Adrenal gland (tissue), 5 donors: ENCODE data around the gene ACAP3.

Experiments
- CTCF ChIP-seq, 6 experiments: fragments of 450-650 bp in 4 of 6; fragments of 200-600 bp in 2 of 6; sonication (generic) in 1 of 6; IDR thresholded peaks; 1 replicate in 5 of 6; 2 replicates in 1 of 6; pipeline versions ENCODE4 v1.5.1 to v1.8.0; 2016 to 2021; ENCODE audit warnings: antibody characterized with exemption in 6 of 6, mild to moderate bottlenecking in 2 of 6, moderate library complexity in 1 of 6
- POLR2A ChIP-seq, 2 donors: fragments of 450-650 bp; IDR thresholded peaks; one replicate each; pipeline ENCODE4 v1.6.1; 2017; ENCODE audit warnings: antibody characterized with exemption in 2 of 2, mild to moderate bottlenecking in 2 of 2, moderate library complexity in 1 of 2
- donor health status: DM: no; HTN: no; CAD: no.

GRCh38 chr1:1334835-1335234, 27.1 kb upstream of the ACAP3 start:
- TF ChIP-seq CTCF (IDR thresholded peaks at IDR 0.05) (no peak), POLR2A (IDR thresholded peaks at IDR 0.05) (no peak)
